GM18502 (cell line): ENCODE data around the gene SCYGR7.
"Not testable (repeated sequence)": the region's sequence is repeated elsewhere in the genome, so short reads cannot be mapped to it uniquely, and the experiment has no call there.

Experiments used
- ATAC-seq: cut with Tn5 transposase; IDR thresholded peaks from one replicate; pipeline ENCODE4 v1.9.1; 2021; ENCODE audit warnings: mild to moderate bottlenecking; ENCODE audit not compliant: unreplicated experiment, poor library complexity

The SCYGR7 gene

GRCh38 chr2:227728035-227728434 lies at the start of gene SCYGR7:
Gene SCYGR7, plus strand, starts transcription at chr2:227728335. Its CDS starts 0 bp downstream, at chr2:227728335.
- no peak for ATAC-seq

GRCh38 chr2:227684258-227684657 lies 43.9 kb upstream of the SCYGR7 start:
- ATAC-seq = no peak

GRCh38 chr2:227687189-227687588 lies 40.9 kb upstream of the SCYGR7 start:
- no peak for ATAC-seq

GRCh38 chr2:227696990-227697679 lies 31.0 kb upstream of the SCYGR7 start:
- ATAC-seq = no peak

- ATAC-seq = no peak
These were observed 26.6 kb upstream of the SCYGR7 start for GRCh38 chr2:227701556-227701955.

GRCh38 chr2:227703280-227703732 lies 24.8 kb upstream of the SCYGR7 start:
- ATAC-seq = no peak

- no peak for ATAC-seq
These were observed 24.2 kb upstream of the SCYGR7 start for GRCh38 chr2:227703961-227704360.

- ATAC-seq = no peak
These were observed 21.3 kb upstream of the SCYGR7 start for GRCh38 chr2:227706859-227707258.

GRCh38 chr2:227707390-227707789 lies 20.7 kb upstream of the SCYGR7 start:
- no peak for ATAC-seq

- ATAC-seq = no peak
These were observed 17.1 kb upstream of the SCYGR7 start for GRCh38 chr2:227710986-227711385.

- ATAC-seq = no peak
These were observed 14.8 kb upstream of the SCYGR7 start for GRCh38 chr2:227713291-227713690.

GRCh38 chr2:227716501-227716900 lies 11.6 kb upstream of the SCYGR7 start:
- no peak for ATAC-seq

- ATAC-seq = no peak
These were observed 10.2 kb upstream of the SCYGR7 start, which contains the start of gene SLC19A3 for GRCh38 chr2:227717687-227718567. Gene SLC19A3, minus strand, starts transcription at chr2:227718028. Its CDS starts 15,710 bp downstream, at chr2:227702318.

GRCh38 chr2:227719641-227720040 lies 8.5 kb upstream of the SCYGR7 start:
- no peak for ATAC-seq

GRCh38 chr2:227720680-227721079 lies 7.5 kb upstream of the SCYGR7 start:
- no peak for ATAC-seq

GRCh38 chr2:227722821-227723220 lies 5.3 kb upstream of the SCYGR7 start:
- ATAC-seq = not testable (repeated sequence)

- ATAC-seq = no peak
These were observed 3.6 kb upstream of the SCYGR7 start, which contains the start of gene SCYGR6 for GRCh38 chr2:227724394-227725039. Gene SCYGR6, minus strand, starts transcription at chr2:227724757. Its CDS starts 0 bp downstream, at chr2:227724757.

- ATAC-seq = no peak
These were observed 11.2 kb downstream of the SCYGR7 start for GRCh38 chr2:227739351-227739750.

- not testable (repeated sequence) for ATAC-seq
These were observed 12.6 kb downstream of the SCYGR7 start for GRCh38 chr2:227740705-227741104.

- no peak for ATAC-seq
These were observed 17.5 kb downstream of the SCYGR7 start, which contains the start of gene SCYGR8 for GRCh38 chr2:227745594-227745993. Gene SCYGR8, plus strand, starts transcription at chr2:227745894. Its CDS starts 0 bp downstream, at chr2:227745894.
